ENCODE data around the gene PIGK. TPM values are rescaled to one million over a fixed set of nuclear protein-coding genes. Genes with fewer than 3 reads are reported as not detected.
A peak's percentile ranks its signal among the peaks of the same experiment; 100 is the strongest.
"Not testable (repeated sequence)": the region's sequence is repeated elsewhere in the genome, so short reads cannot be mapped to it uniquely, and the experiment has no call there.

Gene PIGK
- total and polyA plus RNA-seq, 2 experiments from 2014 or later = 11.2 to 13.0 TPM

DNA sequence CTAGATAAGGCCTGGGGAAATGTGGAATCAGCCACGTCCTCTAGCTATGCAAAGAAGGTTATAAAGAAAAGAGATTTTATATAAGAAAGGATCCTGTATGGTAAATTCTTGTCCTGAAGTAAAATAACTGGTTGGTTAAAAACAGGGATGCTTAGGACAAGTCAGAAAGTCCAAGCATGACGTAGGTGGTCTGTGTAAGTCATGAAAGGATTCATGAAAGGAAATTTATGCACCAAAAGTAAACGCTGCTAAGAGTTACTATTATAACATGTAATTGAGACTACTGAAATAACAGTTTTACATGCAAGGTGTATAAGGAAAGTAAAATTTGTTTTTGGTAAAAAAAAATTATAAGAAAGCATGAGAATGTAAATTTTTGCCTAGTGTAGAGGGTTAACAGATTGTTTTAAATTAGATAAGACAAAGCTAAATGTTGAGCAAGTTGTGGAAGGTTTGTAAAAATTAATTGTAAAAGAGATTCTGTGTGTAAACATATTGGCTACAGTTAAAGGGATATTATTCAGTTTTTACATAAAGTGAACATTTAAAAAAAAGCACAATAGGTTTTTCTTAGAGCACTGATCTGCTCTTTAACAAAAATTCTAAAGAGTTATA, 43.9 kb downstream of the PIGK start:
- Histone ChIP-seq H3K4me1 (ENCODE audit: low read depth) (no peaks in the 10 kb centered on the region), H3K4me3 (no peak overlapping the region), H3K36me3 (no peaks in the 10 kb centered on the region), H3K9me3 (ENCODE audit: low read depth) (no peaks in the 10 kb centered on the region), H3K27me3 (no peaks in the 10 kb centered on the region), H3K27ac (no peak overlapping the region)
- TF ChIP-seq, protein P1, sequence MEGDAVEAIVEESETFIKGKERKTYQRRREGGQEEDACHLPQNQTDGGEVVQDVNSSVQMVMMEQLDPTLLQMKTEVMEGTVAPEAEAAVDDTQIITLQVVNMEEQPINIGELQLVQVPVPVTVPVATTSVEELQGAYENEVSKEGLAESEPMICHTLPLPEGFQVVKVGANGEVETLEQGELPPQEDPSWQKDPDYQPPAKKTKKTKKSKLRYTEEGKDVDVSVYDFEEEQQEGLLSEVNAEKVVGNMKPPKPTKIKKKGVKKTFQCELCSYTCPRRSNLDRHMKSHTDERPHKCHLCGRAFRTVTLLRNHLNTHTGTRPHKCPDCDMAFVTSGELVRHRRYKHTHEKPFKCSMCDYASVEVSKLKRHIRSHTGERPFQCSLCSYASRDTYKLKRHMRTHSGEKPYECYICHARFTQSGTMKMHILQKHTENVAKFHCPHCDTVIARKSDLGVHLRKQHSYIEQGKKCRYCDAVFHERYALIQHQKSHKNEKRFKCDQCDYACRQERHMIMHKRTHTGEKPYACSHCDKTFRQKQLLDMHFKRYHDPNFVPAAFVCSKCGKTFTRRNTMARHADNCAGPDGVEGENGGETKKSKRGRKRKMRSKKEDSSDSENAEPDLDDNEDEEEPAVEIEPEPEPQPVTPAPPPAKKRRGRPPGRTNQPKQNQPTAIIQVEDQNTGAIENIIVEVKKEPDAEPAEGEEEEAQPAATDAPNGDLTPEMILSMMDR (IDR thresholded peaks at IDR 0.05; ENCODE audit: low read depth, low read length) = no peak
- DNase-seq (ENCODE audit: low read depth in 1 of 2, low spot score in 1 of 2) = peak in 1 of 2 donors; percentile 1

DNA sequence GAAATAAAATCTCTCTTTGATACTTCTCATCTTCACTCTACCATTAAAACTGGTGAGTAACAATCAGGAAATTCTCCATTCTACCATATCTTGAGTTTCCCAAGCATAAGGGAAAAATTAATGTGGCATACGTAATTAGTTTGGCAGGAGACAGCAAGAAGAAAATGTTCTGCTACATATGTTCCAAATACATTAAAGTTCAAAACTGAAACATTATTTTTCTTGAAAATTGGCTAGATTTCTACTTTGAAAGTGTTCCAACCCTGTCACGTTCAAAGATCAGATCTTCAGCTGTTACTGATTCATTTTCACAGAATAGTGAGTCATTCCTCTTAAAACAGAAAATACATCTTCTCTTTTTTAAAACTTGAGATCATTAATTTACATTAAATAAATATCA, 48.5 kb downstream of the PIGK start:
- TF ChIP-seq, protein P1 (IDR thresholded peaks at IDR 0.05; ENCODE audit: low read depth, low read length) = no peak
- Histone ChIP-seq H3K36me3 (no peaks in the 10 kb centered on the region), H3K4me1 (ENCODE audit: low read depth) (no peaks in the 10 kb centered on the region)

DNA sequence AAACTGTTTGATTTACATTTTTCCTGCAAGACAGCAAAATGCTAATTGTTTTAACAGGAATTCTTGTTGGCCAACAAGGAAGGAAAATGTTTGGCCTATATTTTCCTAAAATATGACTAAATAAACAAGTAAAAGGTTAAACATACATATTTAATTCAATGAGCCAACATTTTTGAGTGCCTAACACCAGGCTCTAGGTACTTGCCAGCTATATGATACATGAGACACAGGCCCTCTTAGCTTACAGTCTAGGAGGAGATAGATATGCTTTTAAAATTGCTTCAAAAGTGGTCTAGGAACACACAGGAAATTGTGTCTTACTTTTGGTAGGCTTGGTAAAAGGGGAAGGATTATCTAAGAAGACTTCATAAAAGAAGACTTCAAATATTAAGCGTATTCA, 50.9 kb downstream of the PIGK start:
- TF ChIP-seq, protein P1 (IDR thresholded peaks at IDR 0.05; ENCODE audit: low read depth, low read length) = no peak
- H3K9me3 ChIP-seq (ENCODE audit: low read depth) = no peaks in the 10 kb centered on the region
- DNase-seq (ENCODE audit: low read depth in 1 of 2, low spot score in 1 of 2) = no peak
- H3K36me3 ChIP-seq = no peaks in the 10 kb centered on the region
- H3K27me3 ChIP-seq = no peaks in the 10 kb centered on the region
- no peak overlapping the region for H3K27ac ChIP-seq
- no peak overlapping the region for H3K4me3 ChIP-seq
- no peaks in the 10 kb centered on the region for H3K4me1 ChIP-seq (ENCODE audit: low read depth)

More for the DNA sequence above, 48.5 kb downstream of the PIGK start:
- Histone ChIP-seq H3K27ac (no peak overlapping the region), H3K27me3 (no peaks in the 10 kb centered on the region), H3K4me3 (no peak overlapping the region), H3K9me3 (ENCODE audit: low read depth) (no peaks in the 10 kb centered on the region)
- peak in 1 of 2 donors; percentile 76 for DNase-seq (ENCODE audit: low read depth in 1 of 2, low spot score in 1 of 2)

DNA sequence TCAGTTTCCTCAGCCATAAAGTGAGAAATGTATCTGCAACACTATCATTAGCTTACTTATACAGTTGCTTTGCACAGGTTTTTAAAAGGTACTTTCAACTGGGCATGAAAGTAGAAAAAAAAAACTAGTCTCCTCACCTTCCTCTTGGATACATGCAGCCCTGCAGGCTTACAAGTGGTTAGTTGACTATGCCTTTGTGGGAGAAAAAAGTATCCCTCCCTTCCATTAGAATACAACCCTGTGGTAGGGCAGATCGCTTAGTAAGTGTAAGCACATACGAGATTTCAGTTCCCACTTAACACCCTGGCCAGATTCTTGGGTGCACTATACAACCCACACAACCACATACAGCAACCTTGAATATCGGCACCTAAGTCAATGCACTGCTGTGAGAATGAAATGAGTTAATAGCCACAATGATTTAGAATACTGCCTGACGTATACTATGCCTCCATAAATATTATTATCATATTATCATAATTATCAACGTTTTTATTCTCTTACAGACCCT, 54.7 kb downstream of the PIGK start:
- no peak for DNase-seq (ENCODE audit: low read depth in 1 of 2, low spot score in 1 of 2)
- H3K27me3 ChIP-seq = no peaks in the 10 kb centered on the region
- H3K9me3 ChIP-seq (ENCODE audit: low read depth) = no peaks in the 10 kb centered on the region
- H3K27ac ChIP-seq = no peak overlapping the region
- no peaks in the 10 kb centered on the region for H3K4me1 ChIP-seq (ENCODE audit: low read depth)
- no peak overlapping the region for H3K4me3 ChIP-seq
- no peaks in the 10 kb centered on the region for H3K36me3 ChIP-seq
- TF ChIP-seq, protein P1 (IDR thresholded peaks at IDR 0.05; ENCODE audit: low read depth, low read length) = no peak

DNA sequence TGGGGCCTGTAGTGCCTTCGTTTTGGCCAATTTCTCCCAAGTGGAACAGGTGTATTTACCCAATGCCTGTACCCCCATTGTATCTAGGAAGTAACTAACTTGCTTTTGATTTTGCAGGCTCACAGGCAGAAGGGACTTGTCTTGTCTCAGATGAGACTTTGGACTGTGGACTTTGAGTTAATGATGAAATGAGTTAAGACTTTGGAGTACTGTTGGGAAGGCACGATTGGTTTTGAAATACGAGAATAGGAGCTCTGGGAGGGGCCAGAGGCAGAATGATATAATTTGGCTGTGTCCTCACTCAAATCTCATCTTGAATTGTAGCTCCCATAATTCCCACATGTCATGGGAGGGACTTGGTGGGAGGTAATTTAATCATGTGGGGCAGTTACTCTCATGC, 59.5 kb downstream of the PIGK start:
- not testable (repeated sequence) for H3K36me3 ChIP-seq; H3K9me3 ChIP-seq (ENCODE audit: low read depth); H3K4me3 ChIP-seq; H3K4me1 ChIP-seq (ENCODE audit: low read depth); DNase-seq (ENCODE audit: low read depth in 1 of 2, low spot score in 1 of 2); H3K27ac ChIP-seq; H3K27me3 ChIP-seq

DNA sequence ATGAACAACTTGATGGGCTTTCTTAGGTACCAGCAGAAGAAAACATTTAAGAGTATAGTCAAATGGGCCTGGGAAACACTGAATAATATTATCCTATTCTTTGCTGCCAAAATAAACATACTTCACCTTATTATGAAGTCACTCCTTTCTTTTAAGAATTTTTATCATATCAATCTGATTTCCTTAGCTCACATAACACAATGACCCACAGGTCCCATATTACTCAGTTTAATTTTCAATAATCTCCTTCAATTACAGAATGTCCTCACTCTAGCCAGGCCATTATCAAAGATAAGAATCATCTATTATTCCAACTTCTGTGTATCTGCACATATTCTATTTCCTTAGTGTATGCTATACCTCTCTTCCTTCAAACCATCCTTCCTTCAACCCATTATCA, 63.0 kb downstream of the PIGK start:
- H3K4me1 ChIP-seq (ENCODE audit: low read depth) = no peaks in the 10 kb centered on the region
- no peak for DNase-seq (ENCODE audit: low read depth in 1 of 2, low spot score in 1 of 2)
- H3K9me3 ChIP-seq (ENCODE audit: low read depth) = no peaks in the 10 kb centered on the region
- TF ChIP-seq, protein P1 (IDR thresholded peaks at IDR 0.05; ENCODE audit: low read depth, low read length) = no peak
- H3K36me3 ChIP-seq = no peaks in the 10 kb centered on the region
- H3K27ac ChIP-seq = no peak overlapping the region
- H3K27me3 ChIP-seq = no peaks in the 10 kb centered on the region
- no peak overlapping the region for H3K4me3 ChIP-seq
